HEK293 (cell line): ENCODE data around the gene RHOT1.

Experiments
- BCL11B ChIP-seq: fragments of 450-650 bp; formaldehyde crosslinking; IDR thresholded peaks from 2 replicates; pipeline ENCODE4 v1.5.1; 2016; ENCODE audit warnings: low read depth, missing biosample characterization, missing genetic modification characterization
- FEZF1 ChIP-seq: fragments of 450-650 bp; formaldehyde crosslinking; IDR thresholded peaks from 2 replicates; pipeline ENCODE4 v1.5.1; 2016; ENCODE audit warnings: missing biosample characterization, missing genetic modification characterization
- GLI4 ChIP-seq: fragments of 450-650 bp; formaldehyde crosslinking; IDR thresholded peaks from 2 replicates; pipeline ENCODE4 v1.5.1; 2016; ENCODE audit warnings: missing biosample characterization, missing genetic modification characterization
- GLIS2 ChIP-seq: fragments of 450-650 bp; formaldehyde crosslinking; IDR thresholded peaks from 2 replicates; pipeline ENCODE4 v1.5.1; 2016; ENCODE audit warnings: missing biosample characterization, missing genetic modification characterization
- HOXA7 ChIP-seq: sonication (generic); formaldehyde crosslinking; IDR thresholded peaks from 2 replicates; pipeline ENCODE4 v1.8.1; 2022; ENCODE audit warnings: missing genetic modification reagents, borderline replicate concordance
- KLF1 ChIP-seq: fragments of 450-650 bp; formaldehyde crosslinking; IDR thresholded peaks from 2 replicates; pipeline ENCODE4 v1.5.1; 2016; ENCODE audit warnings: missing biosample characterization, missing genetic modification characterization
- WT1 ChIP-seq: fragments of 450-650 bp; formaldehyde crosslinking; IDR thresholded peaks from 2 replicates; pipeline ENCODE4 v1.5.1; 2016; ENCODE audit warnings: missing biosample characterization, missing genetic modification characterization
- ZBTB17 ChIP-seq: fragments of 450-650 bp; formaldehyde crosslinking; IDR thresholded peaks from 2 replicates; pipeline ENCODE4 v1.5.1; 2016; ENCODE audit warnings: missing biosample characterization, missing genetic modification characterization
- ZBTB21 ChIP-seq: fragments of 450-650 bp; formaldehyde crosslinking; IDR thresholded peaks from 2 replicates; pipeline ENCODE4 v1.5.1; 2017; ENCODE audit warnings: missing biosample characterization, missing genetic modification characterization
- ZFP37 ChIP-seq: fragments of 450-650 bp; formaldehyde crosslinking; IDR thresholded peaks from 2 replicates; pipeline ENCODE4 v1.5.1; 2016; ENCODE audit warnings: missing biosample characterization, missing genetic modification characterization
- ZFP41 ChIP-seq: fragments of 450-650 bp; formaldehyde crosslinking; IDR thresholded peaks from 2 replicates; pipeline ENCODE4 v1.5.1; 2016; ENCODE audit warnings: missing biosample characterization, missing genetic modification characterization, borderline replicate concordance
- ZFP69B ChIP-seq: fragments of 450-650 bp; formaldehyde crosslinking; IDR thresholded peaks from 2 replicates; pipeline ENCODE4 v1.5.1; 2016; ENCODE audit warnings: missing biosample characterization, missing genetic modification characterization
- ZIC2 ChIP-seq: fragments of 450-650 bp; formaldehyde crosslinking; IDR thresholded peaks from 2 replicates; pipeline ENCODE4 v1.5.1; 2016; ENCODE audit warnings: missing biosample characterization, missing genetic modification characterization
- ZNF121 ChIP-seq: fragments of 450-650 bp; formaldehyde crosslinking; IDR thresholded peaks from 2 replicates; pipeline ENCODE4 v1.5.1; 2016; ENCODE audit warnings: missing biosample characterization, missing genetic modification characterization
- ZNF132 ChIP-seq: fragments of 450-650 bp; formaldehyde crosslinking; IDR thresholded peaks from 2 replicates; pipeline ENCODE4 v1.5.1; 2017; ENCODE audit warnings: missing biosample characterization, missing genetic modification characterization, borderline replicate concordance
- ZNF16 ChIP-seq: fragments of 450-650 bp; formaldehyde crosslinking; IDR thresholded peaks from 2 replicates; pipeline ENCODE4 v1.5.1; 2016; ENCODE audit warnings: low read depth, missing biosample characterization, missing genetic modification characterization
- ZNF175 ChIP-seq: fragments of 450-650 bp; formaldehyde crosslinking; IDR thresholded peaks from 2 replicates; pipeline ENCODE4 v1.5.1; 2016; ENCODE audit warnings: missing biosample characterization, missing genetic modification characterization
- ZNF391 ChIP-seq: fragments of 450-650 bp; formaldehyde crosslinking; IDR thresholded peaks from 2 replicates; pipeline ENCODE4 v1.5.1; 2016; ENCODE audit warnings: low read depth, missing biosample characterization, missing genetic modification characterization, borderline replicate concordance
- ZNF394 ChIP-seq: fragments of 450-650 bp; formaldehyde crosslinking; IDR thresholded peaks from 2 replicates; pipeline ENCODE4 v1.5.1; 2016; ENCODE audit warnings: missing biosample characterization, missing genetic modification characterization, mild to moderate bottlenecking, moderate library complexity, borderline replicate concordance
- ZNF48 ChIP-seq: fragments of 450-650 bp; formaldehyde crosslinking; IDR thresholded peaks from 2 replicates; pipeline ENCODE4 v1.5.1; 2016; ENCODE audit warnings: missing biosample characterization, missing genetic modification characterization
- ZNF501 ChIP-seq: fragments of 450-650 bp; formaldehyde crosslinking; IDR thresholded peaks from 2 replicates; pipeline ENCODE4 v1.5.1; 2016; ENCODE audit warnings: missing biosample characterization, missing genetic modification characterization
- ZNF571 ChIP-seq: fragments of 450-650 bp; formaldehyde crosslinking; IDR thresholded peaks from 2 replicates; pipeline ENCODE4 v1.5.0; 2017; ENCODE audit warnings: missing biosample characterization, missing genetic modification characterization
- ZNF654 ChIP-seq: fragments of 450-650 bp; formaldehyde crosslinking; IDR thresholded peaks from 2 replicates; pipeline ENCODE4 v1.5.1; 2016; ENCODE audit warnings: low read depth, missing biosample characterization, missing genetic modification characterization
- ZNF670 ChIP-seq: fragments of 450-650 bp; formaldehyde crosslinking; IDR thresholded peaks from 2 replicates; pipeline ENCODE4 v1.5.1; 2016; ENCODE audit warnings: missing biosample characterization, missing genetic modification characterization, low read depth
- ZNF768 ChIP-seq: fragments of 450-650 bp; formaldehyde crosslinking; IDR thresholded peaks from 2 replicates; pipeline ENCODE4 v1.5.1; 2018; ENCODE audit warnings: missing biosample characterization, mild to moderate bottlenecking, missing genetic modification characterization
- ZNF792 ChIP-seq: fragments of 450-650 bp; formaldehyde crosslinking; IDR thresholded peaks from 2 replicates; pipeline ENCODE4 v1.5.1; 2016; ENCODE audit warnings: missing biosample characterization, missing genetic modification characterization
- ZNF843 ChIP-seq: fragments of 450-650 bp; formaldehyde crosslinking; IDR thresholded peaks from 2 replicates; pipeline ENCODE4 v1.5.1; 2016; ENCODE audit warnings: missing biosample characterization, missing genetic modification characterization
- TF ChIP-seq, protein P1 (sequence below): fragments of 450-650 bp; formaldehyde crosslinking; IDR thresholded peaks from 2 replicates; pipeline ENCODE4 v1.5.1; 2017; ENCODE audit warnings: missing biosample characterization, missing genetic modification characterization
- TF ChIP-seq, protein P2 (sequence below): fragments of 450-650 bp; formaldehyde crosslinking; IDR thresholded peaks from 2 replicates; pipeline ENCODE4 v1.5.1; 2016; ENCODE audit warnings: missing biosample characterization, missing genetic modification characterization
- TF ChIP-seq, protein P3 (sequence below): fragments of 450-650 bp; formaldehyde crosslinking; IDR thresholded peaks from 2 replicates; pipeline ENCODE4 v1.5.1; 2016; ENCODE audit warnings: missing biosample characterization, missing genetic modification characterization, low read depth
- TF ChIP-seq, protein P4 (sequence below): fragments of 450-650 bp; formaldehyde crosslinking; IDR thresholded peaks from 2 replicates; pipeline ENCODE4; 2016; ENCODE audit warnings: missing biosample characterization, missing genetic modification characterization
- TF ChIP-seq, protein P5 (sequence below): fragments of 450-650 bp; formaldehyde crosslinking; IDR thresholded peaks from 2 replicates; pipeline ENCODE4 v1.5.0; 2017; ENCODE audit warnings: missing biosample characterization, missing genetic modification characterization, borderline replicate concordance

Gene RHOT1

DNA sequence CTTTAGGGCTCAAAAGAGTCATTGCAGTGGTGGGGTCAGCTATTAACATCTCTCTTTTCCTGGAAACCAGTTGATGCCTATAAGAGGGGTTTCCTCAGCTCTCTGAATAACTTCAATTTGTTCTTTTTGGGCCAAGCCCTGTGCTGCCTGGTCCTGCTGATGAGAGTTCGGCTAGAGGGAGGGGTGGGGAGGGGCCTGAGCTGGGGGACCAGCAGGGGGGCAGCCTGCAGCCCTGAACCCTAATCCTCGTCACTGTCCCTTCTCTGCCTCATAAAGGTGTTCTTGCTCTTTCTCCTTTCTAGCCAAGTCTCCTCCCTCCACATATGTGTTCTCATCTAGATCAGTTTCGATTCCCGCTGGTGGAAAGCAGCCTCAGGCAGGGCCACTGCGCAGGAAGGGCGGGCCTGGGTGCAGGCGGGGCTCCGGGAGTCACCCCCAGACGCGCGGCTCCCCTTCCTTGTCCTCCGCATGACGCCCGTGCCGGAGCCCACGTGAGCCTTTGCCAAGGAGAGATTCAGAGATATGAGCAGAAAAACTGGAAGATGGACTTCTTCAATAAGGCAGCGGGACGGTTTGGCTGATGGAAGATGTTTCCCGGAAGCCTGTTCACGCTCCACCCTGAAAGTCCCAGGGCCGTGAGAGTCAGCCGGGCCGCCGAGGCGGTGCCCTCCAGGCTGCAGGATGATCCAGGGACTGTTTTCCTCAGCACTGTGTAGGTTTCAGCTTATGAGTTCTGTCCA is 15.0 kb upstream of the RHOT1 start (continued):
- peak; percentile 83; the same call in 1 of the 2 replicates for TF ChIP-seq ZNF501
- no peak for TF ChIP-seq ZNF571 (tag by site-specific recombination)
- TF ChIP-seq ZBTB17 (tag by site-specific recombination), result peak; percentile 93
- TF ChIP-seq ZFP41, result no peak
- TF ChIP-seq, protein P1, sequence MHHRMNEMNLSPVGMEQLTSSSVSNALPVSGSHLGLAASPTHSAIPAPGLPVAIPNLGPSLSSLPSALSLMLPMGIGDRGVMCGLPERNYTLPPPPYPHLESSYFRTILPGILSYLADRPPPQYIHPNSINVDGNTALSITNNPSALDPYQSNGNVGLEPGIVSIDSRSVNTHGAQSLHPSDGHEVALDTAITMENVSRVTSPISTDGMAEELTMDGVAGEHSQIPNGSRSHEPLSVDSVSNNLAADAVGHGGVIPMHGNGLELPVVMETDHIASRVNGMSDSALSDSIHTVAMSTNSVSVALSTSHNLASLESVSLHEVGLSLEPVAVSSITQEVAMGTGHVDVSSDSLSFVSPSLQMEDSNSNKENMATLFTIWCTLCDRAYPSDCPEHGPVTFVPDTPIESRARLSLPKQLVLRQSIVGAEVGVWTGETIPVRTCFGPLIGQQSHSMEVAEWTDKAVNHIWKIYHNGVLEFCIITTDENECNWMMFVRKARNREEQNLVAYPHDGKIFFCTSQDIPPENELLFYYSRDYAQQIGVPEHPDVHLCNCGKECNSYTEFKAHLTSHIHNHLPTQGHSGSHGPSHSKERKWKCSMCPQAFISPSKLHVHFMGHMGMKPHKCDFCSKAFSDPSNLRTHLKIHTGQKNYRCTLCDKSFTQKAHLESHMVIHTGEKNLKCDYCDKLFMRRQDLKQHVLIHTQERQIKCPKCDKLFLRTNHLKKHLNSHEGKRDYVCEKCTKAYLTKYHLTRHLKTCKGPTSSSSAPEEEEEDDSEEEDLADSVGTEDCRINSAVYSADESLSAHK (tag by site-specific recombination), result no peak
- no peak for TF ChIP-seq ZNF768 (tag by site-specific recombination)
- TF ChIP-seq KLF1 (tag by site-specific recombination), result peak; percentile 45; the same call in 1 of the 2 replicates
- no peak for TF ChIP-seq GLI4 (tag by site-specific recombination)
- TF ChIP-seq, protein P2, sequence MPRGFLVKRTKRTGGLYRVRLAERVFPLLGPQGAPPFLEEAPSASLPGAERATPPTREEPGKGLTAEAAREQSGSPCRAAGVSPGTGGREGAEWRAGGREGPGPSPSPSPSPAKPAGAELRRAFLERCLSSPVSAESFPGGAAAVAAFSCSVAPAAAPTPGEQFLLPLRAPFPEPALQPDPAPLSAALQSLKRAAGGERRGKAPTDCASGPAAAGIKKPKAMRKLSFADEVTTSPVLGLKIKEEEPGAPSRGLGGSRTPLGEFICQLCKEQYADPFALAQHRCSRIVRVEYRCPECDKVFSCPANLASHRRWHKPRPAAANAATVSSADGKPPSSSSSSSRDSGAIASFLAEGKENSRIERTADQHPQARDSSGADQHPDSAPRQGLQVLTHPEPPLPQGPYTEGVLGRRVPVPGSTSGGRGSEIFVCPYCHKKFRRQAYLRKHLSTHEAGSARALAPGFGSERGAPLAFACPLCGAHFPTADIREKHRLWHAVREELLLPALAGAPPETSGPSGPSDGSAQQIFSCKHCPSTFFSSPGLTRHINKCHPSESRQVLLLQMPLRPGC, result 0 out of 2 replicates have a peak, but pooled peaks have one; percentile 19
- TF ChIP-seq ZBTB21 (tag by site-specific recombination), result peak; percentile 41; the same call in 1 of the 2 replicates
- no peak for TF ChIP-seq FEZF1 (tag by site-specific recombination)
- no peak for TF ChIP-seq ZNF16 (tag by site-specific recombination)
- no peak for TF ChIP-seq ZNF121 (tag by site-specific recombination)
- no peak for TF ChIP-seq ZNF391 (tag by site-specific recombination)
- TF ChIP-seq ZNF48 (tag by site-specific recombination), result no peak
- no peak for TF ChIP-seq ZNF132
- TF ChIP-seq HOXA7, result no peak
- TF ChIP-seq ZNF654 (tag by site-specific recombination), result no peak
- peak; percentile 48; the same call in 1 of the 2 replicates for TF ChIP-seq ZFP69B
- TF ChIP-seq, protein P3, sequence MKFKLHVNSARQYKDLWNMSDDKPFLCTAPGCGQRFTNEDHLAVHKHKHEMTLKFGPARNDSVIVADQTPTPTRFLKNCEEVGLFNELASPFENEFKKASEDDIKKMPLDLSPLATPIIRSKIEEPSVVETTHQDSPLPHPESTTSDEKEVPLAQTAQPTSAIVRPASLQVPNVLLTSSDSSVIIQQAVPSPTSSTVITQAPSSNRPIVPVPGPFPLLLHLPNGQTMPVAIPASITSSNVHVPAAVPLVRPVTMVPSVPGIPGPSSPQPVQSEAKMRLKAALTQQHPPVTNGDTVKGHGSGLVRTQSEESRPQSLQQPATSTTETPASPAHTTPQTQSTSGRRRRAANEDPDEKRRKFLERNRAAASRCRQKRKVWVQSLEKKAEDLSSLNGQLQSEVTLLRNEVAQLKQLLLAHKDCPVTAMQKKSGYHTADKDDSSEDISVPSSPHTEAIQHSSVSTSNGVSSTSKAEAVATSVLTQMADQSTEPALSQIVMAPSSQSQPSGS (tag by site-specific recombination), result no peak
- TF ChIP-seq, protein P4, sequence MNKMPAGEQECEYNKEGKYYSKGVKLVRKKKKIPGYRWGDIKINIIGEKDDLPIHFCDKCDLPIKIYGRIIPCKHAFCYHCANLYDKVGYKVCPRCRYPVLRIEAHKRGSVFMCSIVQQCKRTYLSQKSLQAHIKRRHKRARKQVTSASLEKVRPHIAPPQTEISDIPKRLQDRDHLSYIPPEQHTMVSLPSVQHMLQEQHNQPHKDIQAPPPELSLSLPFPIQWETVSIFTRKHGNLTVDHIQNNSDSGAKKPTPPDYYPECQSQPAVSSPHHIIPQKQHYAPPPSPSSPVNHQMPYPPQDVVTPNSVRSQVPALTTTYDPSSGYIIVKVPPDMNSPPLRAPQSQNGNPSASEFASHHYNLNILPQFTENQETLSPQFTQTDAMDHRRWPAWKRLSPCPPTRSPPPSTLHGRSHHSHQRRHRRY, result no peak
- TF ChIP-seq ZFP37 (tag by site-specific recombination), result peak; percentile 58; the same call in 1 of the 2 replicates
- TF ChIP-seq ZNF175 (tag by site-specific recombination), result no peak
- peak; percentile 46; the same call in 1 of the 2 replicates for TF ChIP-seq ZNF394 (tag by site-specific recombination)
- TF ChIP-seq BCL11B (tag by site-specific recombination), result no peak
- peak; percentile 92 for TF ChIP-seq GLIS2 (tag by site-specific recombination)
- no peak for TF ChIP-seq ZNF843 (tag by site-specific recombination)
- peak; percentile 62; the same call in 1 of the 2 replicates for TF ChIP-seq WT1
- no peak for TF ChIP-seq ZNF670 (tag by site-specific recombination)
- TF ChIP-seq ZIC2 (tag by site-specific recombination), result peak; percentile 57; the same call in 1 of the 2 replicates
- TF ChIP-seq, protein P5, sequence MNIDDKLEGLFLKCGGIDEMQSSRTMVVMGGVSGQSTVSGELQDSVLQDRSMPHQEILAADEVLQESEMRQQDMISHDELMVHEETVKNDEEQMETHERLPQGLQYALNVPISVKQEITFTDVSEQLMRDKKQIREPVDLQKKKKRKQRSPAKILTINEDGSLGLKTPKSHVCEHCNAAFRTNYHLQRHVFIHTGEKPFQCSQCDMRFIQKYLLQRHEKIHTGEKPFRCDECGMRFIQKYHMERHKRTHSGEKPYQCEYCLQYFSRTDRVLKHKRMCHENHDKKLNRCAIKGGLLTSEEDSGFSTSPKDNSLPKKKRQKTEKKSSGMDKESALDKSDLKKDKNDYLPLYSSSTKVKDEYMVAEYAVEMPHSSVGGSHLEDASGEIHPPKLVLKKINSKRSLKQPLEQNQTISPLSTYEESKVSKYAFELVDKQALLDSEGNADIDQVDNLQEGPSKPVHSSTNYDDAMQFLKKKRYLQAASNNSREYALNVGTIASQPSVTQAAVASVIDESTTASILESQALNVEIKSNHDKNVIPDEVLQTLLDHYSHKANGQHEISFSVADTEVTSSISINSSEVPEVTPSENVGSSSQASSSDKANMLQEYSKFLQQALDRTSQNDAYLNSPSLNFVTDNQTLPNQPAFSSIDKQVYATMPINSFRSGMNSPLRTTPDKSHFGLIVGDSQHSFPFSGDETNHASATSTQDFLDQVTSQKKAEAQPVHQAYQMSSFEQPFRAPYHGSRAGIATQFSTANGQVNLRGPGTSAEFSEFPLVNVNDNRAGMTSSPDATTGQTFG, result no peak
- TF ChIP-seq ZNF792 (tag by site-specific recombination), result no peak
